HK-2 (cell line): ENCODE measurements around the gene SPOCK1.

Experiments
- DNase-seq: peaks from one replicate; pipeline ENCODE4 v3.0.0-alpha.2; 2018; ENCODE audit not compliant: unreplicated experiment

Gene SPOCK1

GRCh38 chr5:137027758-137028157 is 471.4 kb downstream of the SPOCK1 start:
- DNase-seq: no peak

DNA sequence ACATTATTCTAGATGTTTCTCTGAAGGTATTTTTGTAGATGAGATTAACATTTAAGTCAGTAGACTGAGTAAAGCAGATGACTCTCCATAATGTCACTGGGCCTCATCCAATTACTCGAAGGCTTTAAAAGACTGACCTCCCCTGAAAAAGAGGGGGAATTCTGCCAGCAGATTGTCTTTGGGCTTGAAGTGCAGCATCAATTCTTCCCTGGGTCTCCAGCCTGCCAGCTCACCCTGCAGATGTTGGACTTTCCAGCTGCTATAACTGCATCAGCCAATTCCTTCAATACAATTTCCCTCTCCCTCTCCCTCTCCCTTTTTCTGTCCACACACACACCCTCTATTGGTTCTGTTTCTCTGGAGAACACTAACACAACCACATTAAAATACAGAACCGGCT is 472.8 kb downstream of the SPOCK1 start:
- no peak for DNase-seq

DNA sequence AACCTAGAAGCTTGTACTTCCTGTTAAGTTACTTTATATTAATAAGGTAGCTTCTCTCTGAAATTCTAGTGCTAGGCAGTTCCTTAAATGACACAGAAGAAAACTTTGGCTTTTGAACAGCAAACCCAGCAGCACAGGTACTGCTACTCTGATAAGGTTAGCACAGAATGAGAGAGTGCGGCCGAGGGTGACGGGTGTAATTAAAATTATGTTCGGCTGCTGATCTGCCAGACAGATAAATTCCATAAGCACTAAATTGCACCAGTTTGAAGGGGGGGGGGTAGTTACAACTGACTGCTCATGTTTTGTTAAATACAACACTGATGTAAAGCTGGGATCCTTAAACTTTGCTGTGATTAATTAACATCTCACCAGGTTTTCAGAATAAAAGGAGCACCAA is 475.1 kb downstream of the SPOCK1 start:
- no peak for DNase-seq

DNA sequence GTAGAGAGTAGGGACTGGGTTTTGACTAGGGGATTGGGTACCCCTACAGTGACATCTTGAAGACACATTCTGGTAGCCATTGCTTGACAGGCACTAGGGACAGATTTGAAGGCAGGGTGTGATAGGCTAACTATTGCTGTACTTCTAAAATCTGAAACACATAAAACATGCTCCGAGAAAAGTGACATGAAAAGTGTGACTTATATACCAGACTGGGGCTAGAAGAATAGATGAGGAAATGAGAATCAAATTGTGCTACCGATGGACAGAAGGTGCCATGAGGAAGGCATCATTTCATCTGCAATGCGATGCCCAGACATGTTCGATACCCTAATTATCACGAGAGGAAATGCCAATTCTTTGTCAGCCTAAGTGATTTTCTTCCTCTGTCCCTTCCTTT is 475.8 kb downstream of the SPOCK1 start:
- DNase-seq: no peak

DNA sequence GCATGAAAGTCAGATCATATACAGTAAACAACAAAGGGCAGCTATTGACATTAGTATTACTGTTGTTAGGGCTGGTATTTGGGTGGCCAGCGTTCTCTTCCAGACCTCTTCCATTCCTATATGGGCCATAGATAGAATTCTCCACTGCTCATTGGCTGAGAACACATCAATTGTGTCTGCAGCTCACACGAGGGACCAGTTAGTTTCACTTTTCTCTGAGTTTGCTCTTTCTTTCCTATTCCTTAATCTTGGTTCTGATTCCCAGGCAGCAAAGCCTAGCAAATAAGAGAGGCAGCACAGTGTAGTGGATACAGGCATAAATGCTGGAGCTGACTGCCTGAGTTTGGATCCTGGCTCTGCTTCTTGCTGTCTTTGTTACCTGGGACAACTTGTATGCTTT is 476.4 kb downstream of the SPOCK1 start:
- no peak for DNase-seq

GRCh38 chr5:137022043-137022442 is 477.1 kb downstream of the SPOCK1 start:
- DNase-seq: no peak

GRCh38 chr5:137019229-137019628 is 479.9 kb downstream of the SPOCK1 start:
- no peak for DNase-seq

DNA sequence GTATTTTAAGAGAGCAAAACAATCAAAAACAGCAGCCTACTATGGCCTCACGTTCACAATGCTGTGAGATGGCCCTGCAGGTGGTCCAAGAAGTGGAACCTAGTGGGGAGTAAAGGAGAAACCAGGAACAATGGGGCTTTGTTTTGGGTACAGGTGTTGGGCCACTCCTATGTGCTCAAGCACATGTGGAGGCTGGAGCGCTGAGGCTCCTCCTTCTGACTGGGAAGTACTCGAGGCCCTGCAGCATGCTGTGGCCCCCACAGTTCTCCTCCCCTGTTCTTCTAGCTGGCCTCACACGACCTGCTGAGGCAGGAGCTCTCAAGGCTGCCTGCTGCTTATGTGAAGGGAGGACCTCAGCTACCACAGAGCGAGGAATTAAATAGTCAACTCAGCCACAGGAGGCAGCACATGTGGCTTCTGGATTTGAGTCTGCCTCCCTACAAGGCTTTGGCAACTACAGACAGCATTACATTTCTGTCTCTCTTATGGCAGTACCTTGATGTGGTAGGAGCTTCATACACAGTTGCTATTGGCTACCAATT is 482.3 kb downstream of the SPOCK1 start:
- no peak for DNase-seq

DNA sequence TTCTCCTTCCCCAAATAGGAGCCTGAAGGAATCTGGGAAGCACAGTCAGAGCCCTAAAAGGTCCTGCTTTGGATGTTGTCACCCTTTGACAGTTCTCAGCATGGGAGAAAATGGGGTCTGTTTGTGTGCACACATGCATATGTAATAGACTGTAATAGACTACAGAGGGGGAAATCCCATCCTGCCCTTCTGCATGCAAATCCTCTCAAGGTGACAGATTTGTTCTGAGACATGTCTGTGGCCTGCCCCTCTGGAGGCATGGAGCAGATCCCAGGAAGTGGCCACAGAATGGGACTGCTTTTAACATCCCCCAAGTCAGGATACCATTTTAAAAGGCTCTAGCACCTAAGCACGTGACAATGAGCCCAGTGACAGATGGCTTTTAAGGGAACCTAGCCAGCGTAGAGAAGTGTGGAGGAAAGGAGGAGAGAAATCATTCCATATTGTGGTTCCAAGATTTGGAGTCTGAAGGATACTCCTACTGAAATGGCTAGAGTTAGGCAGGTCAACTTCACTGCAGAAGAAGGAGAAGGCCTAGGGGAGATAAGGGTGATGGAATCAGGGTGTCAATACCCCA is 483.5 kb downstream of the SPOCK1 start:
- DNase-seq: no peak

- DNase-seq: no peak
These were observed 484.4 kb downstream of the SPOCK1 start for GRCh38 chr5:137014731-137015130.

- no peak for DNase-seq
These were observed 488.9 kb downstream of the SPOCK1 start for GRCh38 chr5:137010226-137010625.

- no peak for DNase-seq
These were observed 494.8 kb downstream of the SPOCK1 start for GRCh38 chr5:137004279-137004678.

GRCh38 chr5:137001026-137001569 is 498.0 kb downstream of the SPOCK1 start:
- DNase-seq: no peak

- no peak for DNase-seq
These were observed 499.3 kb downstream of the SPOCK1 start for GRCh38 chr5:136999787-137000186.

- DNase-seq: no peak
These were observed 500.2 kb downstream of the SPOCK1 start for GRCh38 chr5:136998854-136999357.

GRCh38 chr5:136994154-136994553 is 505.0 kb downstream of the SPOCK1 start:
- DNase-seq: no peak

DNA sequence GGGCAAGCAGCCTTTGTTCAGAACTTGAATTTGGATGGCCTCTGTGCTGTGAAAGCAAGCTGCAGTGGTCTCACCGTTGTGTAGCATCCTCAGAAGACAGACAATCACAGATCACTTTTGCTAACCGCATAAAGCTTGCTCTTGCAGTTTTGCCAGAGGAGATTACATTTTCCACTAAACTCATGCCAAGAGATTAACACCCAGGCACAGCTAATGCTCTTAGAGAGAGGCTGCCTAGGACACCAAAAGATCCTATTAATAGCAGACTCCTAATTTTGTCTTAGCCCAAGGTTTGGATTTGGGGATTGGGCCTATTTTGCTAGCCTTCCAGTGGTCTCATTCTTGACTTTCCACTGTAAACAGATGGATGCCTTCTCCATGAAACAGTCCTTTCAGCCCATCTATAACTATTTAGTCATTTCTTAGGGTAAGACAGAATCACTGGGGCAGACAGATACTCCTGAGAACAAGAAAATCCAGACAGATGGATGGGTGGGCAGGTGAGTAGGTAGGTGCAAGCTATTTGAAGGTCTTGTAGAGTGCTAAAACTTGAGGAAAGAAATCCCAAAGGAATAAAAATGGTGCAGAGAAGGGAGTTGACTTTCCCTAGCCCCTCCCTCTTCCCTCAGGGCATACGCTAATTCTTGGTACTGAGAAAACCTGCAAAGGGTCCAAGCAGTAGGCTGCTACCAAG is 506.2 kb downstream of the SPOCK1 start:
- DNase-seq: no peak

- no peak for DNase-seq
These were observed 513.2 kb downstream of the SPOCK1 start for GRCh38 chr5:136985785-136986475.

DNA sequence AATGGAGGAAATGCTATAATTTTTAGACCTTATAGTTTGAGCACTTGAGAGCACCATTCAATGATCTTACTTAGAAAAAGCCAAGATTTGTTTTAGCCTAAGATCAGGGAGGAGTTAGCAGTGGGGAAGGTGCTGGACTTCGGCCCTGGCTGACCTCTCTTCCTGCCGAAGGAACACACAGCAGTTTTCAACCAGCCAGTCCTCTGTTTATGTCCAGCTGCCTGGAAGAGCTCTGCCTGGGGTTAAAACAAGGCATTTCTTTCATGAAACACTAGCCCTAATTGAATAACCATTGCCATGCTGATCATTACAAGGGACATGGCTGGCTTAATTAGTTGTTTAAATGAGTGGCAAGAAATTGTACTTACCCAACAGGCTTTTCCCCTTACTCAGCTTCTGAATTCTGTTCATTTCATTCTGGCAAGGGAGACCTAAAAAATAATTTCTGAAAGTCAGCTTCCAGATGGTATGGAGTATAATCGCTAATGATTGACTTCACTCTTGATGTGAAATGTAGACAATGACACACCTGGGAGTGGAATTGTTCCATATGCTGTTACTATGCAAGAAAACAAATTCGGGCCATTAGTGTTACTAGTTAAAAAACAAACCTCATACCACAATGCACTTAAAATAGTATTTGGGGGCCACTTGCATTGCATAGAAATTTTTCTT is 514.2 kb downstream of the SPOCK1 start:
- DNase-seq: no peak

GRCh38 chr5:136981936-136982335 is 517.2 kb downstream of the SPOCK1 start:
- DNase-seq: no peak

- no peak for DNase-seq
These were observed 520.0 kb downstream of the SPOCK1 start for GRCh38 chr5:136979131-136979530.

DNA sequence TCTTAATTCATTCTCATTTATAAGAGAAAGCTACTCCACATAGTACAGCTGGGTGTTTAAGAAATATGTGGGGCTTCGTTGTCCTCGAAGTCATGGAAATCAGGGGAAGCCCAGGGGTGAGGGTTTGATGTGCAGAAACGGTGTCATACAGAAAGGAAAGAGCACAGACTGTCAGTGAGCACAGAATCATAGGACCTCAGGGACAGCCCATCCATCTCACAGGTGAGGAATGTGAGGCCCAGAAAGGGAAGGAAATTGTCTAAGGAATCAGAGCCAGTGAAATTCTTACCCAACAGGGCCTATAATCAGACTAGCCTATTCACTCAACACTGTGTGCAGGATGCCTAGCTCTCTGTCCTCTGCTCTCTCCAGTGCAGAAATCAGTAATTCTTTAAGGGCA is 535.6 kb downstream of the SPOCK1 start:
- DNase-seq: no peak
